Left ventricle myocardium inferior (tissue), 1 donor: Measurements from ENCODE around the gene NFIL3. TPM values are rescaled to one million over a fixed set of nuclear protein-coding genes. Genes with fewer than 3 reads are reported as not detected.

Source experiments
- DNase-seq: peaks from one replicate; pipeline ENCODE4 v3.0.0-alpha.2; 2020
- H3K27ac ChIP-seq: fragments of 200-600 bp; replicated peaks from 2 replicates; pipeline ENCODE4 v1.8.0; 2021
- H3K27me3 ChIP-seq: fragments of 200-600 bp; 2 replicates; pipeline ENCODE4 v1.8.0; 2021; ENCODE audit warnings: low read depth
- H3K36me3 ChIP-seq: fragments of 200-600 bp; 2 replicates; pipeline ENCODE4 v1.8.0; 2021
- H3K4me1 ChIP-seq: fragments of 200-600 bp; 2 replicates; pipeline ENCODE4 v1.8.0; 2021
- H3K4me3 ChIP-seq: fragments of 200-600 bp; 2 replicates; pipeline ENCODE4 v1.8.0; 2021; ENCODE audit warnings: mild to moderate bottlenecking, moderate library complexity
- H3K9me3 ChIP-seq: fragments of 200-600 bp; replicated peaks from 2 replicates; pipeline ENCODE4 v1.8.0; 2021
- CTCF ChIP-seq: fragments of 200-600 bp; IDR thresholded peaks from 2 replicates; pipeline ENCODE4 v1.8.0; 2021; ENCODE audit warnings: antibody characterized with exemption, mild to moderate bottlenecking, borderline replicate concordance
- intact Hi-C: fragments of 100-400 bp; cut with micrococcal nuclease; formaldehyde crosslinking; loops from one replicate; pipeline ENCODE4 v1.11.0; 2022
- total RNA-seq: library from RNA; stranded (reverse); fragmentation: NEBNext Ultra II Directional; extraction: Animal tissue kit (Norgen Biotek cat#: 25700); gene quantifications from one replicate; pipeline ENCODE4 v1.2.1, GENCODE V29; 2021
- donor health status: DM: no; HTN: yes; CAD: no; lungs with severe emphysema.

Gene NFIL3
- total RNA-seq, 1 donor from 2014 or later = 25.6 TPM

DNA sequence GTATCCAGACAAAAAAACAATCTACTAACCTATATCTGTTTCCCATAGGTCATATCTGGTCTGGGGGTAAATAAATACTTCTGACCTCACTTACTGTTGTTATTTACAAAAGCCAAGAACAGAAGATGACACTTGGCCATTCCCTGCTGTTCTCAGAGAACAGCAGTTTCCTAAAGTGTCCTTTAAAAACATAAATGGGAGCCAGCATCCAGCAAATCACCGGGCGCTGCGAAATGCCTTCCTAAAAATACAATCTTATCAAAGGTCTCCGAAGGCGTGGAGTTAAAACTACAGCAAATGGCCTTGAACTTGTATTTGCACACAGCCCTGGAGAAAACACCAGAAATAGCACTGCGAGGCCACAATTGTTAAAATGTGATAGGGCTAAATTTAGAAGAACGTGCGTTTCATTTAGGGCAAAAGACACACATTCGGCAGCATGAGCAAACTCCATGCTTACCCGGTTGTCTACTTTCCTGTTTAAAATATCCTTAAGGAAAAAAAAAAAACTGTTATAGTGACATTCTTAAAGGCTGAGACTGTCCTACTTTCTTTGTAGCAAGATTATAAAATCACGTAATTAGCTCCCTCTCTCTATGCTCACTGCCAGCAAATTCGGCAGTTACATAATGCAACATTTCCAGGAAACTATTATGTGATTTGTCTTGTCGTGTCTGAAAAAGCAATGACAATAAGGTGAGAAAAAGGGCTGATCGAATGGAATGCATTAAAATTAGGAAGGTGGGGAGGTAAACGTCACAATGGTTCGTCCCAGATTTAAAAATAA, 1.5 kb downstream of the NFIL3 start:
- intact Hi-C loops = loop anchor here (10.0 kb wide), 1 partner anchor 507 kb away; no protein-coding TSS in a partner anchor
- H3K9me3 ChIP-seq = no peaks in the 10 kb centered on the region
- no peak for TF ChIP-seq CTCF
- H3K36me3 ChIP-seq = no peaks in the 10 kb centered on the region
- no peaks in the 10 kb centered on the region for H3K27me3 ChIP-seq
- DNase-seq = no peak
- H3K4me3 ChIP-seq = peak overlapping the region; percentile 81
- H3K4me1 ChIP-seq = peaks cover 74% of the 10 kb centered on the region
- H3K27ac ChIP-seq = peak overlapping the region; percentile 95

DNA sequence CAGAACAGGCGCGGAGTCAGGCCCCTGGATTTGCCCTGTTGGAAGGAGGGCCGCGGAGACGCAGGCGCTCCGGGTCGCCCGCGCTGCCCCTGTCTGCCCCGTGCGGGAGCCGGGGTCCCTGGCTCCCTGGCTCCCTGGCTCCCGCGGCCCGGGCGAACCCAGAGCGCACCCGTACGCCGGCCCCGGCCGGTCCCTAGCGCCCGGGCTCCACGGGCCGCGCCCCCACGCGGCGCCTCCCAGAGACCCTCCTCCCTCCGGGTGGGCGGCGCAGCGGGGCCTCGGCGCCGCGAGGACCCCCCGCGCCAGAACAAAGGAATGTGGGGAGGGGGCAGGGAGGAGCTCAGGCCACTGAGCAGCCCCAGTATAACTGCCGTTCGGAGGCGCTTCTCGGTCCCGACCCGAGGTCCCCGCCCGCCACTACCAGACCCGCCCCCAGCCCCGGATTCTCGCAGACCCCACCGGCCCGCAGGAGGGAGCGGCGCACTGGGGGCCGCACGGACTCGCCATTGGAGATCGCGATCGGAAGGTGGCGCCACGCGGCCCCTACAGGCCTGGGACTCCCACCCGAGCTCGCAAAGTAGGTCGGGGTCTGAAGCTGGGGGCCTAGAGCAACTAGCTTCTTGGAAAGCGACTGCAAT, 2.4 kb downstream of the NFIL3 start:
- no peaks in the 10 kb centered on the region for H3K9me3 ChIP-seq
- H3K27me3 ChIP-seq = no peaks in the 10 kb centered on the region
- peak; percentile 42 for TF ChIP-seq CTCF
- DNase-seq = peak; percentile 46
- no peaks in the 10 kb centered on the region for H3K36me3 ChIP-seq
- H3K27ac ChIP-seq = peak overlapping the region; percentile 95
- intact Hi-C loops = loop anchor here (10.0 kb wide), 1 partner anchor 506 kb away; no protein-coding TSS in a partner anchor
- H3K4me1 ChIP-seq = peaks cover 83% of the 10 kb centered on the region
- peak overlapping the region; percentile 81 for H3K4me3 ChIP-seq

- no peak for TF ChIP-seq CTCF
- no peak for DNase-seq
- Histone ChIP-seq H3K4me3 (peak overlapping the region; percentile 81), H3K36me3 (no peaks in the 10 kb centered on the region), H3K9me3 (no peaks in the 10 kb centered on the region), H3K27ac (peak overlapping the region; percentile 95), H3K27me3 (no peaks in the 10 kb centered on the region), H3K4me1 (peaks cover 88% of the 10 kb centered on the region)
- intact Hi-C loops = loop anchor here (10.0 kb wide), 1 partner anchor 506 kb away; no protein-coding TSS in a partner anchor
Measured at GRCh38 chr9:91420501-91421127, 3.0 kb downstream of the NFIL3 start.

DNA sequence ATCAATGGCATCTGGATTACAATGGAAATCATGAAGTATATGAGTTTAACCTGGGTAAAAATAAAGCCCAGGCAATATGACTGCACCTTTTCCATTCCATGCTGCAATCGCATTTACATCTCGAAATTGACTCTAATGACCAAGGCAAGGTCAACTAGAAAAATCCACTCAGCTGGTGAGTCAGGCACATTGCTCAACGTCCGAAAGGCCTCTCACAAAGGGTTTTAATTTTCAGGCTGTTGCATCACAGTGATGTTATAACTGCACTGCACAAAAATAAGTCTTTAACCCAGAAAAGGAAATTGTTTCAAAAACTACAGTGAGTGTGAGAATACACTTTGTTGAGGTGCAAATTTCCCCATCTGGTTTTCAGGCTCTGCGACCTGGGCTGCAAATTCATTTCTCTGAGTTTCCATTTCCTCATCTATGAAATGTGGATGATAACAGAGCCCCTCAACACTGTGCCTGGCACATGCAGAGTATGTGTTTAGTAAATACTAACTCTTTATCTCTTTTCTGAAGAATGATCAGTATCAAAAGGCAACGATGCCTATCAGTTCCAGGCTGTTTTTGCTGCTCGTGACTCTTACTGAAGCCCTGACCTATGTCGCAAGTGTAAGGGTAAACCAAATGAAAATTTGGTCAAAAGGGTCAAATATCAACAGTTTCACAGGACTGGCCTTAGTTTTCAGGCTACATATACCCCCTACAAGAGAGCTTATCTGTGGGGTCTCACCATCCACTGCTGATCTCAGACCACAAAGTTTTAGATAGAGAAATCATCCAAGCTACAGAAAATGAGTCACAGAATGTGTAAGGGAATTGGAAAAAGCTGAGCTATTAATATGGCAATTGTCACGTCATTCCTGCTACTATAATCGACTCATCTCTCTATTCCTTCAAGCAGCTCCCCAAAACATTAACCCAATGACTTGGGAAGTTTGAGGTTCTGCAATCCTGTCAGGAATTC, 4.1 kb downstream of the NFIL3 start:
- no peaks in the 10 kb centered on the region for H3K9me3 ChIP-seq

More for the DNA sequence above, 4.1 kb downstream of the NFIL3 start:
- intact Hi-C loops = loop anchor here (10.0 kb wide), 1 partner anchor 505 kb away; no protein-coding TSS in a partner anchor
- TF ChIP-seq CTCF = no peak
- DNase-seq = no peak
- peak overlapping the region; percentile 8 for H3K4me3 ChIP-seq
- H3K27me3 ChIP-seq = no peaks in the 10 kb centered on the region
- no peaks in the 10 kb centered on the region for H3K36me3 ChIP-seq
- H3K4me1 ChIP-seq = peaks cover 85% of the 10 kb centered on the region
- peak overlapping the region; percentile 95 for H3K27ac ChIP-seq
